Right atrium auricular region (tissue), 2 donors: ENCODE results near the gene SLC22A17. TPM values are rescaled to one million over a fixed set of nuclear protein-coding genes. Genes with fewer than 3 reads are reported as not detected.

ENCODE experiments used
- DNase-seq: peaks from one replicate; pipeline ENCODE4 v3.0.0-alpha.2; 2019; ENCODE audit warnings: low spot score
- H3K27ac ChIP-seq, 2 donors: fragments of 200-600 bp; sonication (generic); 1 replicate in 1 of 2; 2 replicates in 1 of 2; pipeline ENCODE4 v1.5.1; 2016 to 2019
- H3K27me3 ChIP-seq, 2 donors: fragments of 200-600 bp; sonication (generic); one replicate each; pipeline versions ENCODE4 v1.5.1 to v1.6.0; 2017 to 2019
- H3K36me3 ChIP-seq: fragments of 200-600 bp; sonication (generic); one replicate; pipeline ENCODE4 v1.5.1; 2016
- H3K4me1 ChIP-seq, 2 donors: fragments of 200-600 bp; sonication (generic); one replicate each; pipeline versions ENCODE4 v1.5.1 to v1.6.0; 2017 to 2019
- H3K4me3 ChIP-seq, 2 donors: fragments of 200-600 bp; sonication (generic); 1 replicate in 1 of 2; 2 replicates in 1 of 2; pipeline ENCODE4 v1.5.1; 2017 to 2019; ENCODE audit warnings: mild to moderate bottlenecking in 1 of 2, moderate library complexity in 1 of 2
- H3K9me3 ChIP-seq, 2 donors: fragments of 200-600 bp; sonication (generic); one replicate each; pipeline ENCODE4 v1.5.1; 2019
- CTCF ChIP-seq, 2 donors: fragments of 200-600 bp; sonication (generic); IDR thresholded peaks; one replicate each; pipeline ENCODE4 v1.5.1; 2019; ENCODE audit warnings: antibody characterized with exemption in 2 of 2
- total RNA-seq, 2 donors: library from RNA; depleted of rRNA; stranded (reverse); fragments of >200 nt; gene quantifications; one replicate each; pipeline ENCODE4 v1.1.0, GENCODE V29; 2016

Gene SLC22A17
- total RNA-seq, 2 donors from 2014 or later: 29.4 to 47.0 TPM

- Histone ChIP-seq H3K36me3 (peaks cover 34% of the 10 kb centered on the region), H3K4me3 (no peak overlapping the region), H3K9me3 (no peaks in the 10 kb centered on the region), H3K27ac (no peak overlapping the region), H3K27me3 (no peaks in the 10 kb centered on the region), H3K4me1 (no peaks in the 10 kb centered on the region)
- DNase-seq: peak; percentile 76
- peak; percentile 84 to 85 for TF ChIP-seq CTCF (IDR thresholded peaks at IDR 0.05)
These were observed 26.9 kb upstream of the SLC22A17 start for GRCh38 chr14:23379366-23380196.

GRCh38 chr14:23378612-23379220, 26.0 kb upstream of the SLC22A17 start:
- H3K4me1 ChIP-seq: no peaks in the 10 kb centered on the region
- H3K27ac ChIP-seq: no peak overlapping the region
- H3K27me3 ChIP-seq: no peaks in the 10 kb centered on the region
- peaks cover 25% of the 10 kb centered on the region for H3K36me3 ChIP-seq
- H3K4me3 ChIP-seq: no peak overlapping the region
- DNase-seq: no peak
- H3K9me3 ChIP-seq: no peaks in the 10 kb centered on the region
- TF ChIP-seq CTCF (IDR thresholded peaks at IDR 0.05): no peak

- Histone ChIP-seq H3K36me3 (peaks cover 17% of the 10 kb centered on the region), H3K4me1 (no peaks in the 10 kb centered on the region), H3K9me3 (no peaks in the 10 kb centered on the region), H3K27me3 (no peaks in the 10 kb centered on the region), H3K4me3 (no peak overlapping the region), H3K27ac (no peak overlapping the region)
- TF ChIP-seq CTCF (IDR thresholded peaks at IDR 0.05): no peak
- no peak for DNase-seq
These were observed 25.2 kb upstream of the SLC22A17 start for GRCh38 chr14:23377573-23378563.

- TF ChIP-seq CTCF (IDR thresholded peaks at IDR 0.05): no peak
- Histone ChIP-seq H3K36me3 (peaks cover 10% of the 10 kb centered on the region), H3K4me1 (no peaks in the 10 kb centered on the region), H3K27me3 (no peaks in the 10 kb centered on the region), H3K4me3 (peak overlapping the region in 1 of 2 donors; percentile 19), H3K27ac (peak overlapping the region in 1 of 2 donors; percentile 42), H3K9me3 (no peaks in the 10 kb centered on the region)
- no peak for DNase-seq
These were observed 24.5 kb upstream of the SLC22A17 start for GRCh38 chr14:23377198-23377550.

- no peak for DNase-seq
- peak within 1 kb of the TSS in 1 of 2 donors; percentile 42 for H3K27ac ChIP-seq
- peaks cover 5% of the 10 kb centered on the region for H3K36me3 ChIP-seq
- no peaks in the 10 kb centered on the region for H3K9me3 ChIP-seq
- H3K4me1 ChIP-seq: no peaks in the 10 kb centered on the region
- TF ChIP-seq CTCF (IDR thresholded peaks at IDR 0.05): no peak
- H3K4me3 ChIP-seq: peak within 1 kb of the TSS in 1 of 2 donors; percentile 19
- H3K27me3 ChIP-seq: no peaks in the 10 kb centered on the region
These were observed 24.0 kb upstream of the SLC22A17 start, which contains the start of gene CMTM5 for GRCh38 chr14:23376482-23377197. Gene CMTM5, plus strand, starts transcription at chr14:23377046. Its CDS starts 206 bp downstream, at chr14:23377252.
